ENCODE data around the gene RETN. TPM values are rescaled to one million over a fixed set of nuclear protein-coding genes. Genes with fewer than 3 reads are reported as not detected.

The RETN gene
- polyA plus RNA-seq (2011; rRNA removed) (not detected in 2 replicates), polyA minus RNA-seq (2011; rRNA and poly(A)+ RNA removed) (not detected in 2 replicates)

GRCh38 chr19:7668842-7669241 is at the start of gene RETN:
Gene RETN, plus strand, starts transcription at chr19:7669049. Its CDS starts 278 bp downstream, at chr19:7669327.
- DNase-seq (ENCODE audit: low read depth, low spot score) = no peak
- peaks cover 18% of the 10 kb centered on the region for H3K27me3 ChIP-seq (ENCODE audit: control insufficient read depth, insufficient read depth, low read length)

GRCh38 chr19:7619671-7620441 is 49.0 kb upstream of the RETN start:
- POLR2A ChIA-PET = no interaction called here
- no peak for DNase-seq (ENCODE audit: low read depth, low spot score)
- CTCF ChIA-PET = no interaction called here
- Histone ChIP-seq H3K27me3 (ENCODE audit: control insufficient read depth, insufficient read depth, low read length) (no peaks in the 10 kb centered on the region), H3K27ac (ENCODE audit: low read depth, low read length) (no peak overlapping the region), H3K9me3 (ENCODE audit: control insufficient read depth, insufficient read depth, low read length) (no peaks in the 10 kb centered on the region; the same call in 1 of the 2 replicates), H3K4me3 (ENCODE audit: low read depth, low read length) (no peak overlapping the region)
- TF ChIP-seq CTCF (IDR thresholded peaks at IDR 0.05; ENCODE audit: low read depth, low read length) = no peak

More at GRCh38 chr19:7668842-7669241, at the start of gene RETN:
- CTCF ChIA-PET = interaction anchor here (0.9 kb wide), 1 partner anchor 12 kb away, joined by 4 read pairs; the partner anchor contains the start of gene TRAPPC5
- Histone ChIP-seq H3K4me3 (ENCODE audit: low read depth, low read length) (no peak within 1 kb of the TSS), H3K9me3 (ENCODE audit: control insufficient read depth, insufficient read depth, low read length) (peaks cover under 1% of the 10 kb centered on the region; the same call in 1 of the 2 replicates), H3K27ac (ENCODE audit: low read depth, low read length) (no peak within 1 kb of the TSS)
- no peak for TF ChIP-seq CTCF (IDR thresholded peaks at IDR 0.05; ENCODE audit: low read depth, low read length)
- POLR2A ChIA-PET = no interaction called here

- Histone ChIP-seq H3K27ac (ENCODE audit: low read depth, low read length) (no peak overlapping the region), H3K27me3 (ENCODE audit: control insufficient read depth, insufficient read depth, low read length) (no peaks in the 10 kb centered on the region), H3K4me3 (ENCODE audit: low read depth, low read length) (no peak overlapping the region), H3K9me3 (ENCODE audit: control insufficient read depth, insufficient read depth, low read length) (no peaks in the 10 kb centered on the region; the same call in 1 of the 2 replicates)
- no peak for DNase-seq (ENCODE audit: low read depth, low spot score)
- TF ChIP-seq CTCF (IDR thresholded peaks at IDR 0.05; ENCODE audit: low read depth, low read length) = no peak
- ChIA-PET CTCF (no interaction called here), POLR2A (no interaction called here)
Observed at GRCh38 chr19:7620442-7621412, 48.1 kb upstream of the RETN start.

- DNase-seq (ENCODE audit: low read depth, low spot score) = no peak
- H3K27ac ChIP-seq (ENCODE audit: low read depth, low read length) = no peak overlapping the region
- POLR2A ChIA-PET = interaction anchor here (1.1 kb wide), 1 partner anchor 11 kb away, joined by 3 read pairs; the partner anchor contains the start of gene PCP2
- no peak overlapping the region for H3K4me3 ChIP-seq (ENCODE audit: low read depth, low read length)
- TF ChIP-seq CTCF (IDR thresholded peaks at IDR 0.05; ENCODE audit: low read depth, low read length) = no peak
- CTCF ChIA-PET = no interaction called here
- no peaks in the 10 kb centered on the region; the same call in 1 of the 2 replicates for H3K9me3 ChIP-seq (ENCODE audit: control insufficient read depth, insufficient read depth, low read length)
- no peaks in the 10 kb centered on the region for H3K27me3 ChIP-seq (ENCODE audit: control insufficient read depth, insufficient read depth, low read length)
Observed at GRCh38 chr19:7622933-7623685, 45.7 kb upstream of the RETN start.

Data from AG04450 (cell line).